Measurements from ENCODE around the gene GDPD5.
"Not testable (repeated sequence)": the region's sequence is repeated elsewhere in the genome, so short reads cannot be mapped to it uniquely, and the experiment has no call there.

DNA sequence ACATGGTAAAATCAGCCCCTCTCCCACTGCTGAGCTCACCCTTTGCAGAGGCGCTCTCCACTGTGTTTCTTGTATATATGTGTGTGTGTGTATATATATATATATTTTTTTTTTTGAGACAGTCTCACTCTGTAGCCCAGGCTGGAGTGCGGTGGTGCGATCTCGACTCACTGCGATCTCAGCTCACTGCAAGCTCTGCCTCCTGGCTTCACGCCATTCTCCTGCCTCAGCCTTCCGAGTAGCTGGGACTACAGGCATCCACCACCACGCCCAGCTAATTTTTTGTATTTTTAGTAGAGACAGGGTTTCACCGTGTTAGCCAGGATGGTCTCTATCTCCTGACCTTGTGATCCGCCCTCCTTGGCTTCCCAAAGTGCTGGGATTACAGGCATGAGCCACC, 112.6 kb downstream of the GDPD5 start:
- TF ChIP-seq, protein P1, sequence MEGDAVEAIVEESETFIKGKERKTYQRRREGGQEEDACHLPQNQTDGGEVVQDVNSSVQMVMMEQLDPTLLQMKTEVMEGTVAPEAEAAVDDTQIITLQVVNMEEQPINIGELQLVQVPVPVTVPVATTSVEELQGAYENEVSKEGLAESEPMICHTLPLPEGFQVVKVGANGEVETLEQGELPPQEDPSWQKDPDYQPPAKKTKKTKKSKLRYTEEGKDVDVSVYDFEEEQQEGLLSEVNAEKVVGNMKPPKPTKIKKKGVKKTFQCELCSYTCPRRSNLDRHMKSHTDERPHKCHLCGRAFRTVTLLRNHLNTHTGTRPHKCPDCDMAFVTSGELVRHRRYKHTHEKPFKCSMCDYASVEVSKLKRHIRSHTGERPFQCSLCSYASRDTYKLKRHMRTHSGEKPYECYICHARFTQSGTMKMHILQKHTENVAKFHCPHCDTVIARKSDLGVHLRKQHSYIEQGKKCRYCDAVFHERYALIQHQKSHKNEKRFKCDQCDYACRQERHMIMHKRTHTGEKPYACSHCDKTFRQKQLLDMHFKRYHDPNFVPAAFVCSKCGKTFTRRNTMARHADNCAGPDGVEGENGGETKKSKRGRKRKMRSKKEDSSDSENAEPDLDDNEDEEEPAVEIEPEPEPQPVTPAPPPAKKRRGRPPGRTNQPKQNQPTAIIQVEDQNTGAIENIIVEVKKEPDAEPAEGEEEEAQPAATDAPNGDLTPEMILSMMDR (IDR thresholded peaks at IDR 0.05): not testable (repeated sequence)
- not testable (repeated sequence) for TF ChIP-seq POLR2A (IDR thresholded peaks at IDR 0.05)
